Bronchial epithelial cell (primary cell): ENCODE data around the gene COX17. TPM values are rescaled to one million over a fixed set of nuclear protein-coding genes. Genes with fewer than 3 reads are reported as not detected.

Experiments used
- DNase-seq: peaks from one replicate; pipeline ENCODE4 v3.0.0-alpha.2; 2010; ENCODE audit warnings: low read depth
- FAIRE-seq: peaks from 2 replicates; lab custom pipeline; 2011; peaks lifted over from hg19 to GRCh38; lab: Jason Lieb, UNC
- H3K27me3 ChIP-seq: 2 replicates; pipeline ENCODE4 v1.5.1; 2011; ENCODE audit warnings: low read length; ENCODE audit not compliant: control insufficient read depth, insufficient read depth
- H3K36me3 ChIP-seq: 2 replicates; pipeline ENCODE4 v1.5.1; 2011; ENCODE audit warnings: low read length; ENCODE audit not compliant: control insufficient read depth, insufficient read depth
- H3K4me3 ChIP-seq: 2 replicates; pipeline ENCODE4 v1.5.1; 2011; ENCODE audit warnings: mild to moderate bottlenecking, low read depth, low read length, control low read depth
- total RNA-seq: library from RNA; depleted of rRNA; stranded (reverse); fragments of >200 nt; gene quantifications from 2 replicates; pipeline ENCODE4 v1.2.1, GENCODE V29; 2014
- TF ChIP-seq, protein P1 (sequence below): IDR thresholded peaks from 2 replicates; pipeline ENCODE4 v1.5.1; 2011; ENCODE audit warnings: mild to moderate bottlenecking, moderate library complexity, low read length, control low read depth, inconsistent platforms; ENCODE audit not compliant: insufficient read depth, severe bottlenecking

Gene COX17
- total RNA-seq, 1 donor from 2014 or later = 10.0 TPM

DNA sequence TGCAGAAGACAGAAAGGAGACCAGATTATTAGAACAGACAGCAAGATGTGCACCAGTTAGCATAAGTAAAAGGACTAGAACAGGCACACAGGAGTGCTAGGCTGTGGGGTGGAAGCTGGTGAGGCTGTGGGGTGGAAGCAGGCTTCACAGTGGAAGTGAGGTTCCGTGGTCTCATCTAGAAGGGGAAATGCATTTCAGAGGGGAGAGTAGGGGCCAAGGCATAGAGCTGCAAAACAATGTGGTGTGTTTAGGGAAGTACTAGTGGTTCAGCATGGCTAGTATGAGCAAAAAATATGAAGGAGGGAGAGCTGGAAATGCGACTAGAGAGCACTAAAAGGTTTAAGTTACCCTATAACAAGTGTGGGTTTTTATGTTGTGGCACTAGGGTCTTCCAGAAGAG lies 23.3 kb downstream of the COX17 start:
- no peaks in the 10 kb centered on the region for H3K27me3 ChIP-seq
- no peak for DNase-seq
- no peaks in the 10 kb centered on the region for H3K36me3 ChIP-seq
- TF ChIP-seq, protein P1, sequence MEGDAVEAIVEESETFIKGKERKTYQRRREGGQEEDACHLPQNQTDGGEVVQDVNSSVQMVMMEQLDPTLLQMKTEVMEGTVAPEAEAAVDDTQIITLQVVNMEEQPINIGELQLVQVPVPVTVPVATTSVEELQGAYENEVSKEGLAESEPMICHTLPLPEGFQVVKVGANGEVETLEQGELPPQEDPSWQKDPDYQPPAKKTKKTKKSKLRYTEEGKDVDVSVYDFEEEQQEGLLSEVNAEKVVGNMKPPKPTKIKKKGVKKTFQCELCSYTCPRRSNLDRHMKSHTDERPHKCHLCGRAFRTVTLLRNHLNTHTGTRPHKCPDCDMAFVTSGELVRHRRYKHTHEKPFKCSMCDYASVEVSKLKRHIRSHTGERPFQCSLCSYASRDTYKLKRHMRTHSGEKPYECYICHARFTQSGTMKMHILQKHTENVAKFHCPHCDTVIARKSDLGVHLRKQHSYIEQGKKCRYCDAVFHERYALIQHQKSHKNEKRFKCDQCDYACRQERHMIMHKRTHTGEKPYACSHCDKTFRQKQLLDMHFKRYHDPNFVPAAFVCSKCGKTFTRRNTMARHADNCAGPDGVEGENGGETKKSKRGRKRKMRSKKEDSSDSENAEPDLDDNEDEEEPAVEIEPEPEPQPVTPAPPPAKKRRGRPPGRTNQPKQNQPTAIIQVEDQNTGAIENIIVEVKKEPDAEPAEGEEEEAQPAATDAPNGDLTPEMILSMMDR = no peak
- FAIRE-seq = no peak
- H3K4me3 ChIP-seq = no peak overlapping the region

DNA sequence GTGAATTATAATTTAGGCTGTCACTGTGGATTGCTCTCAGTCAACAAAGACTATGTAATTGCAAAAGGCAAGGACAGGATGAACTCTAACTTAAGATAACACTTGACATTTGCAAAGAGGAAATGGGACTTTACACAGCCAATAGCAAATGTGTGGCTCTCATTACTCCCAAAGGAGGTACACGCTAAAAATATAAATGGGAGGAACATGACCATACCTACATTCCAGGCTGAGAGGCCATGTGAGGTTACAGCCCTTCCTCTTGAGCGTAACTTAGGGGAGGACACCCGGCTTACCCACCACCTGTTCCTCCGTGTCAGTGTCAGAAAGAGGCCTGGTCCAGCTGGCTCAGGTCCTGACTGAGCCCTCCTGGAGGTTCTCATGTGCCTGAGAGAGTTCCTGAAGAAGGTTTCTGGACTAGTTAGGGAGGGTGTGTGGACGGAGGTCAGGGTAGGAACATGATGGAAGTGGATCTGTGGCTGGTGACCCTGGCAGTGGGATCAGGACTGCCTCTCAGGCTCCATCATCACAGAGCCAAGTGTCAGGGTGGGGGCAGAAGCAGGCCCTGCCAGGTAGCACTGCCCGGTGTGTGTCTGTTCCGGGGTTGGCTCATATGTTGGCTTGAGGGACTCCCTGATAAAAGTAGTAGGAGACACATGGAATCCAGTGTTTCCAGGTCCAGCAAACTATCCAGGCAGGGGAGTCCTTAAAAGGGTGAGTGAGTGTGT lies 24.7 kb downstream of the COX17 start:
- TF ChIP-seq, protein P1 = no peak
- FAIRE-seq (no peak), DNase-seq (no peak)
- Histone ChIP-seq H3K36me3 (no peaks in the 10 kb centered on the region), H3K27me3 (no peaks in the 10 kb centered on the region), H3K4me3 (no peak overlapping the region)

DNA sequence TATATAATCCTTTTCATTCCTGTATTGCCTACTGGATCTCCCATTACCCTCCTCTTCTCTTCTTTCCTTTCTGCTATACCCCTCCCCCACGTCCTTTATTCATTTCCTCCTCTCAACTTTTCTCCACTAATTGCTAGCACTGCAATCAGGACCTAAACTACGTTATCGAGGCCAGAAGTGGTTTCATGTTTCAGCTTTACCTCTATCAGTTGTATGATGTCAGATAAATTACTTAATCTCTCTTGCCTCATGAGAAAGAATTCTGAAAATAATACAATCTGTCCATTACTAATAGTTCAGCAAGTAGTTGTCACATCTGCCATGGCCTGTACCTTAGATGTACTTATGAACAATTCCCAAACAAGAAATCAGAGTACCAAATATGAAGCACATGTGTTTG lies 27.4 kb downstream of the COX17 start:
- TF ChIP-seq, protein P1 = no peak
- FAIRE-seq = no peak
- Histone ChIP-seq H3K27me3 (no peaks in the 10 kb centered on the region), H3K36me3 (no peaks in the 10 kb centered on the region), H3K4me3 (no peak overlapping the region)
- DNase-seq = peak; percentile 67

DNA sequence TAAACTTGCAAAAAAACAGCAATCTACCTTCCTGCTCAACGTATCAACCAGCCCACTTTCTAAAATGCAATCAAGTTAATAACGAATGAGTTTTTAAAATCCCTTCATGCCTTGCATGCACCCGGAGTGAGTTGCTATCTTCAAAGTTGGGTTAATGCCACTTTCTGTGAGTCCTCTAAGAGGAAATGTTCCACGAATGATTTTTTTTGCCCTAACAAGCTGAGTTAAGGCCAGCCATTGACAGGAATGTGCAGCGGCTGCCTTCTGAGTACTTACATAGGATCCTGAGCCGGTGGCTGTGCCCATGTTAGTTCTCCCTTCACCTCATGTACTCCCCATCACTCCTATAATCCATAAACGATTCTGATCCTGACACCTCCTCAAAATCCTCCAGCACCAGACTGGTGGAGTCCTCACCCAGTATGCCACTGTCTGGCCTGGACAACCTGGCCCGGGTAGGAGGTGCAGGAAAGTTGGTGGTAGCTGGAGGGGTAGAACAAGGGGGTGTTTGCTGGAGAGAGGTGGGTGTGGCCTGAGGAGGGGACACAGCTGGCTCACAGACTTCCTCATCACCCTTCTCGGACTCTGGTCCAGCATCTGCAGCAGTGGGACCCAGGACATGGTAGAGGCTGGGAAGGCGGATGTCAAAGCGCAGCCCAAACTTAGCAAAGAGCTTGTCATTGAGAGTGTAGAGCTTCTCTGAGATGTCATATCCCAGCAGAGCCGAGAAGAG lies 29.2 kb downstream of the COX17 start:
- TF ChIP-seq, protein P1 = no peak
- DNase-seq = no peak
- no peak overlapping the region for H3K4me3 ChIP-seq
- H3K36me3 ChIP-seq = no peaks in the 10 kb centered on the region
- no peaks in the 10 kb centered on the region for H3K27me3 ChIP-seq
- FAIRE-seq = no peak

DNA sequence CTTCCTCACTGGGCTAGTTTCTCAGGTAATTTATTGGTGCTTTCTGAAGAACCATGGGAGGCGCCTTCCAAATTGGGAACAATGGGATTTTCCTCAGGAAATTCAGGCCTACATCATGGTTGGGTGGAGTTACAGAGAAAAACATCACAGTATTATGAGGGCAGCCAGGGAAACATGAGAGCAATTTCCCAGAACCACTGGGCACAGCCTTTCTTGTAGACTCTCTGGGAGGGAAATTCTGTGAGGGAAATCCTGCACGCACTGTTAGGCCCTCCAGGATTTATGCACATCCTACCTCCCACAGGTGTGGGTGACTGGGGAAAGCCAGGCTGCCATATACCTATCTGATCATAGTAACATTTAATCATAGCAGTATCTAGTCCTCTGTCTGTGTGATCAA lies 30.0 kb downstream of the COX17 start:
- Histone ChIP-seq H3K4me3 (no peak overlapping the region), H3K36me3 (no peaks in the 10 kb centered on the region), H3K27me3 (no peaks in the 10 kb centered on the region)
- FAIRE-seq (no peak), DNase-seq (no peak)
- TF ChIP-seq, protein P1 = no peak
